A673 (cell line): Measurements from ENCODE around the gene HEMK1. TPM values are rescaled to one million over a fixed set of nuclear protein-coding genes. Genes with fewer than 3 reads are reported as not detected.

Experiments
- BruUV-seq: library from RNA; stranded (reverse); fragments of 400-500 nt; replicated peaks from 2 replicates; lab custom pipeline; 2021; lab: Mats Ljungman, UMichigan
- CTCF ChIA-PET: fragments of 300-600 bp; sonication (Branson Sonifier 250); formaldehyde crosslinking; loops from one replicate; lab custom pipeline; 2022; ENCODE audit warnings: antibody characterized with exemption; lab: Charles Lee
- POLR2A ChIA-PET: fragments of 300-600 bp; sonication (Branson Sonifier 250); formaldehyde crosslinking; loops from one replicate; lab custom pipeline; 2022; ENCODE audit warnings: antibody characterized with exemption; ENCODE audit not compliant: low non-redundant PET; lab: Charles Lee
- DNase-seq: peaks from one replicate; pipeline ENCODE4 v3.0.0-alpha.2; 2015; ENCODE audit warnings: low spot score
- H3K27ac ChIP-seq: fragments of 200-600 bp; sonication (generic); 2 replicates; pipeline ENCODE4 v1.5.1; 2016; ENCODE audit warnings: mixed run types, low read depth, mild to moderate bottlenecking, mixed read lengths, antibody characterized with exemption, low read length; ENCODE audit not compliant: poor library complexity, severe bottlenecking
- H3K27me3 ChIP-seq: fragments of 200-600 bp; sonication (generic); replicated peaks from 2 replicates; pipeline ENCODE4 v1.6.1; 2017; ENCODE audit warnings: mixed run types, low read depth, mild to moderate bottlenecking, mixed read lengths, antibody characterized with exemption, low read length; ENCODE audit not compliant: insufficient read depth, poor library complexity
- H3K36me3 ChIP-seq: fragments of 200-600 bp; sonication (generic); 2 replicates; pipeline ENCODE4 v1.6.1; 2016; ENCODE audit warnings: mixed run types, mild to moderate bottlenecking, mixed read lengths, antibody characterized with exemption, low read length; ENCODE audit not compliant: insufficient read depth, poor library complexity, severe bottlenecking
- H3K4me1 ChIP-seq: fragments of 200-600 bp; sonication (generic); 2 replicates; pipeline ENCODE4 v1.6.1; 2017; ENCODE audit warnings: mixed run types, mild to moderate bottlenecking, mixed read lengths, antibody characterized with exemption, low read length; ENCODE audit not compliant: insufficient read depth, poor library complexity, severe bottlenecking
- H3K4me3 ChIP-seq: fragments of 200-600 bp; sonication (generic); 2 replicates; pipeline ENCODE4 v1.5.1; 2016; ENCODE audit warnings: low read depth, mixed run types, mild to moderate bottlenecking, mixed read lengths, low read length; ENCODE audit not compliant: poor library complexity, severe bottlenecking
- H3K9me3 ChIP-seq: fragments of 200-600 bp; sonication (generic); 2 replicates; pipeline ENCODE4 v1.6.1; 2016; ENCODE audit warnings: mixed run types, low read depth, mild to moderate bottlenecking, mixed read lengths, antibody characterized with exemption, low read length; ENCODE audit not compliant: poor library complexity, severe bottlenecking
- EZH2 ChIP-seq: fragments of 200-600 bp; sonication (generic); IDR thresholded peaks from 2 replicates; pipeline ENCODE4 v1.6.1; 2017; ENCODE audit warnings: borderline replicate concordance, low read depth, mild to moderate bottlenecking, mixed read lengths, antibody characterized with exemption, low read length; ENCODE audit not compliant: poor library complexity, severe bottlenecking
- intact Hi-C: fragments of 100-400 bp; cut with micrococcal nuclease; formaldehyde crosslinking; loops from one replicate; pipeline ENCODE4 v1.10.0; 2022; ENCODE audit not compliant: unreplicated experiment
- total RNA-seq: library from RNA; stranded (reverse); gene quantifications from 2 replicates; pipeline ENCODE4 v1.2.3, GENCODE V29; 2021
- TF ChIP-seq, protein P1 (sequence below): fragments of 300-800, 200-600 bp; sonication (generic); conservative IDR thresholded peaks from 2 replicates; pipeline ENCODE4 v1.5.1; 2017; ENCODE audit warnings: low read depth, mild to moderate bottlenecking, antibody characterized with exemption, low read length, moderate library complexity, mixed read lengths

The HEMK1 gene
- total RNA-seq, 1 experiment from 2014 or later: 5.7 TPM

DNA sequence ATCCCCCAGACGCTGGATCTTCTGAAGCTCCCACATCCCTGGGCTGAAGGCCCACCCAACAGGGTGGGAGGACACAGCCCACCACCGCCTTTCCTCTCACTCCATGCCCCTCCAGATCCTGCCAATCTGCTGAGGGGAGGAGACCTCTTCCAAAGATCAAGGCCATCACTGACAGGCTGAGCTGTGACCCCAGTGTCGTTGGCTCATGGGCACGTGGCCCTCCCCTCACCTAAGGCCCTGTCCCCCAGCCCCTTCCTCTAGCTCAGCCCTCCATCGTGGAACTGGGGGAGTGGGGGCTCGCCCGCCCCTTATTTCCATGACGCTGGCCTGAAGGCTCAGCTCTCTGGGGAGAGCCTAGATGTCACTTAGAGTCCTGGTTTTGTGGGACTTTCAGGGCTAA, 12.2 kb upstream of the HEMK1 start:
- Histone ChIP-seq H3K36me3 (no peaks in the 10 kb centered on the region), H3K9me3 (no peaks in the 10 kb centered on the region), H3K27me3 (no peaks in the 10 kb centered on the region), H3K4me3 (no peak overlapping the region), H3K4me1 (no peaks in the 10 kb centered on the region), H3K27ac (no peak overlapping the region)
- intact Hi-C loops: no loop called here
- ChIA-PET POLR2A (no interaction called here), CTCF (no interaction called here)
- no TSS peak for BruUV-seq
- TF ChIP-seq, protein P1, sequence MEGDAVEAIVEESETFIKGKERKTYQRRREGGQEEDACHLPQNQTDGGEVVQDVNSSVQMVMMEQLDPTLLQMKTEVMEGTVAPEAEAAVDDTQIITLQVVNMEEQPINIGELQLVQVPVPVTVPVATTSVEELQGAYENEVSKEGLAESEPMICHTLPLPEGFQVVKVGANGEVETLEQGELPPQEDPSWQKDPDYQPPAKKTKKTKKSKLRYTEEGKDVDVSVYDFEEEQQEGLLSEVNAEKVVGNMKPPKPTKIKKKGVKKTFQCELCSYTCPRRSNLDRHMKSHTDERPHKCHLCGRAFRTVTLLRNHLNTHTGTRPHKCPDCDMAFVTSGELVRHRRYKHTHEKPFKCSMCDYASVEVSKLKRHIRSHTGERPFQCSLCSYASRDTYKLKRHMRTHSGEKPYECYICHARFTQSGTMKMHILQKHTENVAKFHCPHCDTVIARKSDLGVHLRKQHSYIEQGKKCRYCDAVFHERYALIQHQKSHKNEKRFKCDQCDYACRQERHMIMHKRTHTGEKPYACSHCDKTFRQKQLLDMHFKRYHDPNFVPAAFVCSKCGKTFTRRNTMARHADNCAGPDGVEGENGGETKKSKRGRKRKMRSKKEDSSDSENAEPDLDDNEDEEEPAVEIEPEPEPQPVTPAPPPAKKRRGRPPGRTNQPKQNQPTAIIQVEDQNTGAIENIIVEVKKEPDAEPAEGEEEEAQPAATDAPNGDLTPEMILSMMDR: no peak
- no peak for TF ChIP-seq EZH2
- DNase-seq: no peak

DNA sequence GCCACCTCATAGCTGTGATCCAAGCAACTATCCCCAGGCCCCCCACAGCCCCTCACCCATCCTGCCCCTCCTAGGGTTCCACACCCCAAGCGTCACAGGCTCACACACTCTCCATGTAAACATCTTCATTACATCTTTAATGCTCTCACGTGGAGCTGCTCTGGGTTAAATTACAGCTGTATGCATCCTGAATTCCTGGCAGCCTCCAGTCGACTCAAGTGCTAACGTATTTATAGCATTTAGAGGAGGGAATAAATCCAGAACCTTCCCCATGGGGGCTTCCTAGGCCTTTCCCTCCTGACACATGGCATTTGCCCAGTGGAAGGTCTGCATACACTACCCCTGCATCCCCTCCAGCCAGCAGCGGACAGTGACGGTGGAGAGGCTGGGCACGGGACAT, 11.4 kb upstream of the HEMK1 start:
- H3K27ac ChIP-seq: no peak overlapping the region
- POLR2A ChIA-PET: no interaction called here
- BruUV-seq: no TSS peak
- no peaks in the 10 kb centered on the region for H3K4me1 ChIP-seq
- H3K9me3 ChIP-seq: no peaks in the 10 kb centered on the region
- H3K4me3 ChIP-seq: no peak overlapping the region
- intact Hi-C loops: no loop called here
- TF ChIP-seq, protein P1: no peak
- no peak for TF ChIP-seq EZH2
- H3K27me3 ChIP-seq: no peaks in the 10 kb centered on the region
- H3K36me3 ChIP-seq: no peaks in the 10 kb centered on the region
- CTCF ChIA-PET: no interaction called here
- no peak for DNase-seq

DNA sequence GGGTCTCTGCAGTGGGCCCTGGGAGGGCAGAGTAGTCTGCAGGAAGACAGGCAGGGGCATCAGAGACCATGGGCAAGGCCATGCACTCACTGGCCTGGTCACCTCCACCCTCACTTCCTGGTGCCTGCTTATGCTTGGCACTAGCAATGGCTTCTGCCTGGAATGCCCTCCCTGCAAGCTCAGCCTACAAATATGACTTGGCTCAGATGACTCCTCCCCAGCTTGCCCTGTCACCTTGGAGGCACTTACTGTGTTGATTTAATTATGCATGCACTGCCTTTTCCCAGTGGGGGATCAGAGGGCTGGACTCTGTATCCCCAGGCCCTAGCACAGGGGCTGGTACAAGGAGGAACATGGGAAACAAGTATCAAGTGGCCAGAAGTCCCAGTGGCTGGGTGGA, 9.6 kb upstream of the HEMK1 start:
- Histone ChIP-seq H3K4me3 (no peak overlapping the region), H3K9me3 (no peaks in the 10 kb centered on the region), H3K27me3 (no peaks in the 10 kb centered on the region), H3K4me1 (no peaks in the 10 kb centered on the region), H3K27ac (no peak overlapping the region), H3K36me3 (no peaks in the 10 kb centered on the region)
- ChIA-PET POLR2A (no interaction called here), CTCF (no interaction called here)
- no TSS peak for BruUV-seq
- TF ChIP-seq, protein P1: no peak
- no peak for TF ChIP-seq EZH2
- no peak for DNase-seq
- intact Hi-C loops: no loop called here
